Measurements from ENCODE around the gene BAIAP2.

The BAIAP2 gene

DNA sequence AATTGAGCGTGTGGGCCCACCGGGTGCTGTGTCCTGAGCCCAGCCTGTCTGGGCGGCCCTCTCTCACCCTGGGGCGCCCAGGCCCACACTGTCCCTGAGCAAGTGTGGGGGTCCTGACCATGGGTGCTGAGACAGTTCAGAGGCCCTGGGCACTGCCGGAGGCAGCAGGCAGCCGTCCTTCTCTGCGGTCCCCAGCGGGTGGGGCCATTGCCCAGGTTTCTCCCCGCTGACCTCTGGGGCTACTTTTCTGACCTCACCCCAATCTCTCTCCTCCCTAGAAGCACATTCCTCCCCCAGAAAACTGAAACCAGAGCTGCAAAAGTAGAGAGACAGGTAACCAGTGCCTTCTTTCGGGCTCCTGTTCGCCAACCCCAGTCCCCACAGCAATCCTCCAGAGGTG lies 94.3 kb downstream of the BAIAP2 start:
- no peak for DNase-seq
- Histone ChIP-seq H3K9me3 (ENCODE audit: severe bottlenecking) (no peaks in the 10 kb centered on the region), H3K36me3 (peaks cover 5% of the 10 kb centered on the region), H3K27me3 (ENCODE audit: insufficient read depth, low read depth, severe bottlenecking) (no peaks in the 10 kb centered on the region), H3K4me3 (ENCODE audit: low read depth, low read length) (no peak overlapping the region), H3K27ac (no peak overlapping the region; the same call in 1 of the 2 replicates)
- TF ChIP-seq, protein P1, sequence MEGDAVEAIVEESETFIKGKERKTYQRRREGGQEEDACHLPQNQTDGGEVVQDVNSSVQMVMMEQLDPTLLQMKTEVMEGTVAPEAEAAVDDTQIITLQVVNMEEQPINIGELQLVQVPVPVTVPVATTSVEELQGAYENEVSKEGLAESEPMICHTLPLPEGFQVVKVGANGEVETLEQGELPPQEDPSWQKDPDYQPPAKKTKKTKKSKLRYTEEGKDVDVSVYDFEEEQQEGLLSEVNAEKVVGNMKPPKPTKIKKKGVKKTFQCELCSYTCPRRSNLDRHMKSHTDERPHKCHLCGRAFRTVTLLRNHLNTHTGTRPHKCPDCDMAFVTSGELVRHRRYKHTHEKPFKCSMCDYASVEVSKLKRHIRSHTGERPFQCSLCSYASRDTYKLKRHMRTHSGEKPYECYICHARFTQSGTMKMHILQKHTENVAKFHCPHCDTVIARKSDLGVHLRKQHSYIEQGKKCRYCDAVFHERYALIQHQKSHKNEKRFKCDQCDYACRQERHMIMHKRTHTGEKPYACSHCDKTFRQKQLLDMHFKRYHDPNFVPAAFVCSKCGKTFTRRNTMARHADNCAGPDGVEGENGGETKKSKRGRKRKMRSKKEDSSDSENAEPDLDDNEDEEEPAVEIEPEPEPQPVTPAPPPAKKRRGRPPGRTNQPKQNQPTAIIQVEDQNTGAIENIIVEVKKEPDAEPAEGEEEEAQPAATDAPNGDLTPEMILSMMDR (IDR thresholded peaks at IDR 0.05; ENCODE audit: low read depth, low read length) = peak; percentile 69

DNA sequence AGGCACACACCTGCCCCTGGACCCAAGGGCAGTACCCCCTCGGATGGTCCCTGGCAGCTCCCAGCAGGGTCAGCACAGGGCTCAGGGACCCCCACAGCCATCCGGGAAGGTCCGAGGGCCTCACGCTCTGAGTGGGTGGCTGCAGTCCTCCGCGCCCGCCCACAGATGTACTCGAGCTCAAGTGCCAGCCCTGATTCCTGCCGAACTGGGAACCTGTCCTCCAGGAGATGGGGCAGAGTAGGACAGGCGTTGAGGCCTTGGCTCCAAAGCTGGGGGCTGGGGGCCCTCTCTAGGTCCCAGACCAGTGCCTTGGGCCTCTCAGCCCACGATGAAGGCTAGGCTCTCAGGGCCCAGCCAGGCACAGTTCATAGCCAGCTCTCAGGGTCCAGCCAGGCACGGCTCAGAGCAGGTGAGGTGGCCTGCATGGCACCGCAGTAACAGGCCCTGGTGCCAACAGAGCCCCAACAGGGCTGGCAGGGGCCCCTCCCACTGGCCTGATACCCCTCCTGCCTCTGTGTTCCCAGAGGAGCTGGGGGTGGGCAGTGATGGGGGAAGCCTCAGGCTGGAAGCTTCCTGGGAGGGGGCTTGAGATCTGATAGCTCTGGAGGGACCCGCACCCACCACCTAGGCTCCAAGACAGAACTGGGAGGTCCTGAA lies 94.9 kb downstream of the BAIAP2 start:
- TF ChIP-seq, protein P1 (IDR thresholded peaks at IDR 0.05; ENCODE audit: low read depth, low read length) = no peak
- Histone ChIP-seq H3K27me3 (ENCODE audit: insufficient read depth, low read depth, severe bottlenecking) (no peaks in the 10 kb centered on the region), H3K27ac (no peak overlapping the region; the same call in 1 of the 2 replicates), H3K4me3 (ENCODE audit: low read depth, low read length) (no peak overlapping the region), H3K36me3 (no peaks in the 10 kb centered on the region; the same call in 1 of the 2 replicates), H3K9me3 (ENCODE audit: severe bottlenecking) (no peaks in the 10 kb centered on the region)
- no peak for DNase-seq

DNA sequence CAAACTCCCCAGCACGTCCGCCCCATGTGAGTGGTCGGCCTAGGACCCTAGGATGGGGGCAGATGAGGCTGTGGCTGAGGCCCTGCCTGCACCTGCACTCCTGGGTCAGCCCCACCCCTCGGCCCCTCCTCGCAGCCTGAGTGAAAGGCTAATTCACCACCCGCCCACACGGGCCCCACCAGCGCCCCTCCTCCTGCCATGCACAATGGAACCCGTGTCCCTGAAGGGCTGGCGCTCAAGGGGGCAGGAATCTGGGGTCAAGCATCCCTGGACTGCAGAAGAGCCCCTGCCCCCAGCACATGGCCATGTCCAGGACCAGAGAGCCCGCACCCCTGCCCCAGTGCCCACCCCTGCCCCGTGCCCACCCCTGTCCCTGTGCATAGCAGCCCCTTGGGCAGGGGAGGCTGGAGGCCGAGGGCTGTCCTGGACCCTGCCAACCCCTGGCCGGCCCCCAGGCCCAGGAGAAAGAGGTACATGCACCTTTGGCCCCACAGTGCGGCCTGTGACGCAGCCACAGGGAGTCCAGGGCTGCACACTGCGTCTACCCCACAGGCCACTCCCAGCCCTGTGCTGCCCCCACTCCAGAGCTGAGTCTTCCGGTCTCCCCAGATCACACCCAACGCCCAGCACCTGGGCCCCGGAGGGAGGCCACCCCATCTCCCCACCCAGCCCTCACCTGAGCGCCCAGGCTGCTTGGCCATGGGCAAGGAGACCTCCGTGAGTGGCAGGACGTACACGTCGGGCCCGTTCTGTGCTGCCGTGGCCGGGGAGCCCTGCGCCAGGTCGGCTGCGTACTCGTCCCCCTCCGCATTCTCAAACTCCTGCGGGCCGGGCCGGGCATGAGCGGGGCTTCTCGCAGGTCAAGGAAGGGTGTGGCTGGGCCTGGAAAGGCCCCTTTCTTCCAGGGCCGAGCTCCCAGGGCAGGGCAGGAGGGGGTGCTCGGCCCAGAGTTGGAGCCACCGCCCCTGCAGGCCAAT lies 95.7 kb downstream of the BAIAP2 start:
- no peak for DNase-seq
- Histone ChIP-seq H3K27ac (no peak overlapping the region), H3K36me3 (no peaks in the 10 kb centered on the region), H3K27me3 (ENCODE audit: insufficient read depth, low read depth, severe bottlenecking) (no peaks in the 10 kb centered on the region), H3K9me3 (ENCODE audit: severe bottlenecking) (no peaks in the 10 kb centered on the region), H3K4me3 (ENCODE audit: low read depth, low read length) (no peak overlapping the region)
- TF ChIP-seq, protein P1 (IDR thresholded peaks at IDR 0.05; ENCODE audit: low read depth, low read length) = no peak

GRCh38 chr17:81131486-81132196 lies 96.7 kb downstream of the BAIAP2 start:
- Histone ChIP-seq H3K27ac (no peak overlapping the region), H3K36me3 (no peaks in the 10 kb centered on the region), H3K9me3 (ENCODE audit: severe bottlenecking) (no peaks in the 10 kb centered on the region), H3K4me3 (ENCODE audit: low read depth, low read length) (no peak overlapping the region), H3K27me3 (ENCODE audit: insufficient read depth, low read depth, severe bottlenecking) (no peaks in the 10 kb centered on the region)
- TF ChIP-seq, protein P1 (IDR thresholded peaks at IDR 0.05; ENCODE audit: low read depth, low read length) = no peak
- no peak for DNase-seq

DNA sequence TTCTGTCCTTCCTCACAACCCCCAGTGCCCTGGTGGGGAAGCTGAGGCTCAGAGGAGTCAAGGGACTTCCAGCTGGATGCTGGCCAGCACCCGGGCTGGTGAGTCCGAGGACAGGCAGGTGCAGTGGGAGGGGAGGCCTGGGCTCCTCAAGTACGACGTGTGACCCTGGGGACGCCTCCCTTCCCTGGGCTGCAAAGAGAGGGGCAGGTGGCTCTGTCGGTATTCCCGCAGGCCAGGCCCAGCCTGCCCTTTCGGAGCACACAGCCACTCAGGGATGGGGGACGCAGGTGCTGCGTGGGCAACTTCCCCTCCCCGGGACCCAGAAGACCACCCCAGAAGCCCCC lies 97.2 kb downstream of the BAIAP2 start:
- H3K9me3 ChIP-seq (ENCODE audit: severe bottlenecking) = no peaks in the 10 kb centered on the region
- H3K27me3 ChIP-seq (ENCODE audit: insufficient read depth, low read depth, severe bottlenecking) = no peaks in the 10 kb centered on the region
- H3K27ac ChIP-seq = no peak overlapping the region

More for the DNA sequence above, 97.2 kb downstream of the BAIAP2 start:
- no peaks in the 10 kb centered on the region for H3K36me3 ChIP-seq
- TF ChIP-seq, protein P1 (IDR thresholded peaks at IDR 0.05; ENCODE audit: low read depth, low read length) = no peak
- no peak for DNase-seq
- no peak overlapping the region for H3K4me3 ChIP-seq (ENCODE audit: low read depth, low read length)

Data from WERI-Rb-1 (cell line).